Thoracic aorta (tissue), 2 donors: ENCODE data around the gene FBXL16. TPM values are rescaled to one million over a fixed set of nuclear protein-coding genes. Genes with fewer than 3 reads are reported as not detected.

Source experiments
- ATAC-seq: fragments of 150-250 bp; one replicate; pipeline ENCODE4 v1.8.0; 2017; ENCODE audit warnings: low read depth; ENCODE audit not compliant: insufficient number of reproducible peaks, low FRiP score
- DNase-seq: peaks from one replicate; pipeline ENCODE4 v3.0.0-alpha.2; 2020; ENCODE audit warnings: low spot score
- H3K27ac ChIP-seq, 2 donors: fragments of 200-600 bp; sonication (generic); 1 replicate in 1 of 2; 2 replicates in 1 of 2; pipeline ENCODE4 v1.5.1; 2016; ENCODE audit warnings: mild to moderate bottlenecking in 2 of 2, moderate library complexity in 2 of 2
- H3K27me3 ChIP-seq: fragments of 200-600 bp; sonication (generic); replicated peaks from 2 replicates; pipeline ENCODE4 v1.6.0; 2016; ENCODE audit warnings: mild to moderate bottlenecking; ENCODE audit not compliant: insufficient read depth
- H3K36me3 ChIP-seq: fragments of 200-600 bp; sonication (generic); one replicate; pipeline ENCODE4 v1.5.1; 2016
- H3K4me1 ChIP-seq, 2 donors: fragments of 200-600 bp; sonication (generic); 1 replicate in 1 of 2; 2 replicates in 1 of 2; pipeline versions ENCODE4 v1.5.1 to v1.6.0; 2016; ENCODE audit warnings: low read depth in 2 of 2, mild to moderate bottlenecking in 1 of 2; ENCODE audit not compliant: control insufficient read depth in 1 of 2
- H3K4me3 ChIP-seq: fragments of 200-600 bp; sonication (generic); 2 replicates; pipeline ENCODE4 v1.5.1; 2016; ENCODE audit warnings: mild to moderate bottlenecking
- H3K9me3 ChIP-seq: fragments of 200-600 bp; sonication (generic); 2 replicates; pipeline ENCODE4 v1.5.1; 2016
- CTCF ChIP-seq: fragments of 200-600 bp; sonication (generic); IDR thresholded peaks from one replicate; pipeline ENCODE4 v1.5.1; 2019; ENCODE audit warnings: antibody characterized with exemption
- total RNA-seq, 2 donors: library from RNA; depleted of rRNA; stranded (reverse); fragments of >200 nt; gene quantifications; one replicate each; pipeline versions ENCODE4 v1.1.0 to v1.2.3, GENCODE V29; 2016

Gene FBXL16
- total RNA-seq, 2 donors from 2014 or later, result not detected

DNA sequence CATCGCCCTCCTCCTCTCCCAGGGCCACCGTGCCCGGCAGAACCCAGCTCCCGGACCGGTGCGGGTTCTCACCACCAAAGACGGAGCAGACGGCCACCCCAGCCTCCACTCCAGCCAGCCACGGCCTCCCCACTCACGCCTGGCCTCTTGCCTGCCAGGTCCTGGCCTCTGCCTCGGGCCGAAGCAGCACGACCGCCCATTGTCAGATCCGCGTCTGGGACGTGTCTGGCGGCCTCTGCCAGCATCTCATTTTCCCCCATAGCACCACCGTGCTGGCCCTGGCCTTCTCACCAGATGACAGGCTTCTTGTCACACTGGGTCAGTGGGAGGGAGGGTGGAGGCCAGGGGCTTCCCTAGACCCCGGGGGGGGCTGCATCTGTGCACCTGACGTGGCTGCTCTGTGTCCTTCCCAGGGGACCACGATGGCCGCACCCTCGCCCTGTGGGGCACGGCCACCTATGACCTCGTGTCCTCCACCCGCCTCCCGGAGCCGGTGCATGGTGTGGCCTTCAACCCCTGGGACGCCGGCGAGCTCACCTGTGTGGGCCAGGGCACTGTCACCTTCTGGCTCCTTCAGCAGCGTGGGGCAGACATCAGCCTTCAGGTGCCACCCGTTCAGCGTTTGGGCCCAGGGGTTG lies 44.3 kb downstream of the FBXL16 start:
- no peak for TF ChIP-seq CTCF
- no peaks in the 10 kb centered on the region for H3K27me3 ChIP-seq
- ATAC-seq, result no peak
- H3K27ac ChIP-seq, result no peak overlapping the region
- no peaks in the 10 kb centered on the region for H3K4me1 ChIP-seq
- no peaks in the 10 kb centered on the region for H3K9me3 ChIP-seq
- DNase-seq, result no peak
- no peak overlapping the region for H3K4me3 ChIP-seq
- no peaks in the 10 kb centered on the region for H3K36me3 ChIP-seq

- Histone ChIP-seq H3K4me1 (no peaks in the 10 kb centered on the region), H3K9me3 (no peaks in the 10 kb centered on the region), H3K4me3 (peak overlapping the region; percentile 50), H3K36me3 (peaks cover 1% of the 10 kb centered on the region), H3K27ac (no peak overlapping the region), H3K27me3 (no peaks in the 10 kb centered on the region)
- ATAC-seq, result no peak
- DNase-seq, result no peak
- TF ChIP-seq CTCF, result peak; percentile 44
These were observed 45.0 kb downstream of the FBXL16 start for GRCh38 chr16:660459-661183.

DNA sequence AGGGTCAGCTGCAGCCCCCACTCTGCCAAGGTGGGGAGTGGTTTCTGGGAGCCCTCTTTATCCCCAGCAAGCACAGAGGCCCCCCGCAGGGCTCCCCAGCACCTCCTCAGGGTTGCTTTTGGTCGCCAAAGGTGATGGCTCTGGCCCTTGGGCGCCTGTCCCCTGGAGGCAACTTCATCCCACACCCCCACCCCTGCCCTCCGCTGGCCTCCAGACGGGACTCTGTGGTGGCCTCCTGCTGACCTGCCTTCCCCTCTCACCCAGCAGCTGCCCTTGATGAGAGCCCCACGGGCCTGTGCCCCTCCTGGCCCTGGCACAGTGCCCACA lies 45.5 kb downstream of the FBXL16 start:
- no peaks in the 10 kb centered on the region for H3K4me1 ChIP-seq
- H3K36me3 ChIP-seq, result peaks cover 4% of the 10 kb centered on the region
- ATAC-seq (no peak), DNase-seq (no peak)
- H3K27ac ChIP-seq, result no peak overlapping the region
- no peak for TF ChIP-seq CTCF
- no peaks in the 10 kb centered on the region for H3K9me3 ChIP-seq
- peak overlapping the region; percentile 50 for H3K4me3 ChIP-seq
- no peaks in the 10 kb centered on the region for H3K27me3 ChIP-seq

- ATAC-seq, result no peak
These were observed 46.0 kb downstream of the FBXL16 start for GRCh38 chr16:659618-660017.

More at GRCh38 chr16:659618-660017, 46.0 kb downstream of the FBXL16 start:
- Histone ChIP-seq H3K4me1 (no peaks in the 10 kb centered on the region), H3K27me3 (no peaks in the 10 kb centered on the region), H3K4me3 (no peak overlapping the region), H3K36me3 (peaks cover 4% of the 10 kb centered on the region), H3K27ac (no peak overlapping the region), H3K9me3 (no peaks in the 10 kb centered on the region)
- TF ChIP-seq CTCF, result no peak
- no peak for DNase-seq
